Stimulated activated naive CD4-positive, alpha-beta T cell (primary cell): ENCODE measurements around the gene NUP205.
"Not testable (repeated sequence)": the region's sequence is repeated elsewhere in the genome, so short reads cannot be mapped to it uniquely, and the experiment has no call there.

Experiments
- DNase-seq, 6 experiments: peaks; one replicate each; lab custom pipeline; 2025; lab: John Stamatoyannopoulos, UW

Gene NUP205

GRCh38 chr7:135666846-135667245 is 109.1 kb downstream of the NUP205 start:
- no peak for DNase-seq

GRCh38 chr7:135667626-135668025 is 109.9 kb downstream of the NUP205 start:
- not testable (repeated sequence) for DNase-seq

- not testable (repeated sequence) for DNase-seq
Observed at GRCh38 chr7:135668852-135669395, 111.2 kb downstream of the NUP205 start.

- no peak for DNase-seq
Observed at GRCh38 chr7:135669774-135670173, 112.1 kb downstream of the NUP205 start.

- no peak for DNase-seq
Observed at GRCh38 chr7:135670179-135670578, 112.5 kb downstream of the NUP205 start.

- peak in 2 of 6 experiments; percentile 3 to 20 for DNase-seq
Observed at GRCh38 chr7:135672560-135673359, 115.0 kb downstream of the NUP205 start.

GRCh38 chr7:135673360-135673706 is 115.6 kb downstream of the NUP205 start:
- no peak for DNase-seq

GRCh38 chr7:135678612-135679575 is 121.2 kb downstream of the NUP205 start:
- DNase-seq, result no peak

GRCh38 chr7:135681762-135682161 is 124.0 kb downstream of the NUP205 start:
- DNase-seq, result no peak

- no peak for DNase-seq
Observed at GRCh38 chr7:135682191-135682590, 124.5 kb downstream of the NUP205 start.

GRCh38 chr7:135683609-135684008 is 125.9 kb downstream of the NUP205 start:
- DNase-seq, result no peak

- DNase-seq, result no peak
Observed at GRCh38 chr7:135684136-135684535, 126.4 kb downstream of the NUP205 start.

- DNase-seq, result no peak
Observed at GRCh38 chr7:135684699-135685098, 127.0 kb downstream of the NUP205 start.

GRCh38 chr7:135685306-135686084 is 127.8 kb downstream of the NUP205 start:
- DNase-seq, result no peak

GRCh38 chr7:135687466-135687865 is 129.7 kb downstream of the NUP205 start:
- DNase-seq, result no peak

GRCh38 chr7:135690566-135690965 is 132.8 kb downstream of the NUP205 start:
- DNase-seq, result no peak

GRCh38 chr7:135692055-135692454 is 134.3 kb downstream of the NUP205 start:
- DNase-seq, result no peak

- DNase-seq, result not testable (repeated sequence)
Observed at GRCh38 chr7:135692606-135693005, 134.9 kb downstream of the NUP205 start.

GRCh38 chr7:135693558-135693957 is 135.8 kb downstream of the NUP205 start:
- no peak for DNase-seq

- no peak for DNase-seq
Observed at GRCh38 chr7:135697276-135698049, 139.7 kb downstream of the NUP205 start.
